NCI-H1048 (cell line): Measurements from ENCODE around the gene MSI1.

ENCODE experiments used
- DNase-seq: peaks from one replicate; lab custom pipeline; 2025; lab: John Stamatoyannopoulos, UW

Gene MSI1

DNA sequence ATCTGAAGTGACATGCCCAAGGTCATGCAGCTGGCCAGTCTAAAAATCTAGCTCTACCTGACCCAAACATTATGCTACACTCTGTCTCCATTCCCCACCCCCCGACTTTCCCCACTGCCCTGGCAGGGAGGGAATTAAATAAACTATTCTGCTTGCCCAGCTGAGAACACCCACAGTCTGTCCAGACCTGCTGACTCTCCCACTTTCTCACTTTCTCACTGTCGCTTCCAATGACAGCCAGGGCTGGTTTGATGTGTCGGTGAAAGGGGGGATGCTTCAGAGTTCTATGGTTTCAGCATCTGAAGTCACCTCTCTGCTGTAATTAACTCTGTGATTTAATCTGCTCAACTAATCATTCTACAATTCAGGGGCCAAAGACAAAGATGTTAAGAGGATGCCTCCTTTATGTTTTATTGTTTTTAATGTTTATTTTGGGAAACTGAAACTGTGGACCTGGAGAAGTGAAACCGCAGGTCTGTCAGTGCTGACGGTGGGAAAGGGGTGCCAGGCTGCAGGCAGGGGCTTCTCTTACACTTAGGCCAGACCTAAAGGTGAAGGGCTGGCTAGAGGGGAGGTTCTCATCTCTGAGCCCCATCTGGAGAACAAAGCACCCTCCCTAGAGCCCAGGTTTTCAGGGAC, 8.1 kb upstream of the MSI1 start:
- DNase-seq: no peak

DNA sequence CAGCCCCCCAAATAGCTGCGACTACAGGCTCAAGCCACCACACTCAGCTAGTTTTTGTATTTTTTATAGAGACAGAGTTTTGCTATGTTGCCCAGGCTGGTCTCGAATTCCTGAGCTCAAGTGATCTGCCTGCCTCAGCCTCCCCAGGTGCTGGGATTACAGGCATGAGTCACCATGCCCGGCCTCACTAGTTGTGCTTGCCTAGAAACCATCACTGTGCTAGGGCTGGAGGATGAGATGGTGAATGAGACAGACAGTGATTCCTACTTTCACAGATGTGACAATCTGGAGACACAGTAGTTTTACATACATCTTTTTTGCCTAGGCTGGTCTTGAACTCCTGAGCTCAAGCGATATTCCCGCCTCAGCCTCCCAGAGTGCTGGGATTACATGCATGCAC, 7.5 kb upstream of the MSI1 start:
- DNase-seq: no peak

DNA sequence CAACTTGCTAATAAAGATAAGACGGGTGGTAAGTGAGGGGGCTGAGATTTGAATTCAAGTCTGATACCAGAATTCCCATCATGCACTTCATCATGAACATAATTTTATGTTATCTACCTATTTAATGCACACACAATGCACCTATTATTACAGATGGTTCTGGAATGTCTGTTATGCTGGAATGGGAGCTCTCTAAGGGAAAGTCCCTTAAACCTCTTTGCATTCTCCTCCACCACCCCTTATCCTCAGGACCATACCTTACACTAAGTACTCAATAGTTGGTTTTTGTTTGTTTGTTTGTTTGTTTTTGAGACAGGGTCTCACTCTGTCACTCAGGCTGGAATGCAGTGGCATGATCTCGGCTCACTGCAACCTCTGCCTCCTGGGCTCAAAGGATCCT, 7.0 kb upstream of the MSI1 start:
- no peak for DNase-seq

DNA sequence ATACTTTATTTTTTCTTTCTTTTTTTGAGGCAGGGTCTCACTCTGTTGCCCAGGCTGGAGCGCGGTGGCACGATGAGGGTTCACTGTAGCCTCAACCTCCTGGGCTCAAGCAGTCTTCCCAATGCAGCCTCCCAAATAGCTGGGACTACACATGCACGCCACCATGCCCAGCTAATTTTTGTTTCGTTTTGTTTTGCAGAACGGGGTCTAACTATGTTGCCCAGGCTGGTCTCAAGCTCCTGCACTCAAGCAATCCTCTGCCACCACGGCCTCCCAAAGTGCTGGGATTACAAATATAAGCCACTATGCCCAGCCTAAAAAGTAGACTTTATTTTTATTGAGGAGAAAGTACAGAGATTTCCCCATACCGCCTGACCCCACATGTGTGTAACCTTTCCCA, 4.7 kb upstream of the MSI1 start:
- no peak for DNase-seq

DNA sequence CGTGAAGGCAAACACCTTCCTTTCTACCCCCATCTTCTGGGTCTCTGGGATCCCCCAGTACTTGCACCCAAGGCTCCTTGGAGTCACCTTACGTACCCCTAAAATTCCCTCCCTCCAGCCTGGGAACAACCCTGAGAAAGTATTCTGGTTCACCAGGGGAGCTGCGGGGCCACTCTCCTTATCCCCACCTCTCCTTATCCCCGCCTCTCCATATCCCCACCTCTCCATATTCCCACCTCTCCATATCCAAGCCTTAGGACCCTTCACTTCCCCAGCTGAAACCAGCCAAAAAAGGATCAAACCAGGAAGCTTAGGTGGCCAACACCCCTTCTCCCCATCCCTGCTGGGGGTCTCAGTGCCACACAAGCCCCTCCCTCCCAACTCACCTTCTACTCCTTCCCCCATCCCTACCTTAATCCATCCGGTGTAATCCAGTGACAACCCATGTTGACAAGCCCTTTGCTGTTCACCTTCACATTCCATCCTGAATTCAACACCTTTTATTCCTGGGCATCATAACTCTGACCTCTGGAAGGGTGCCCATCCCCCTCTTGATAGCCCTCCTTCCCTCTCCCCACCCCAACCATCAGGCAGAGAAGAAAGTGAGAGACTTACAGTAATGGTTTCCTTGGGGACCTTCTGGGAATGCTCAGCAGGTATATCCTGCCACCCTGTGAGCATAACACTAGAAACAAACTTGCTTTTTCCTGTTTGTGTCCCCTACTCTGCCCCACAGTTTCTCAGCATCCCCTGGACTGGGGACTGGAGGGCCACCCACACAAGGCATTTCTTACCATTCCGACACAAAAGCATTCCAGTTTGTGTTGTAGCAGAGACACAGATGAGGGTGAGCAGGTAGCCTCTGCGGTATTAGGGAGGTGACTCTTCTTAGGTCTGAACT, 1.6 kb upstream of the MSI1 start:
- DNase-seq: no peak

DNA sequence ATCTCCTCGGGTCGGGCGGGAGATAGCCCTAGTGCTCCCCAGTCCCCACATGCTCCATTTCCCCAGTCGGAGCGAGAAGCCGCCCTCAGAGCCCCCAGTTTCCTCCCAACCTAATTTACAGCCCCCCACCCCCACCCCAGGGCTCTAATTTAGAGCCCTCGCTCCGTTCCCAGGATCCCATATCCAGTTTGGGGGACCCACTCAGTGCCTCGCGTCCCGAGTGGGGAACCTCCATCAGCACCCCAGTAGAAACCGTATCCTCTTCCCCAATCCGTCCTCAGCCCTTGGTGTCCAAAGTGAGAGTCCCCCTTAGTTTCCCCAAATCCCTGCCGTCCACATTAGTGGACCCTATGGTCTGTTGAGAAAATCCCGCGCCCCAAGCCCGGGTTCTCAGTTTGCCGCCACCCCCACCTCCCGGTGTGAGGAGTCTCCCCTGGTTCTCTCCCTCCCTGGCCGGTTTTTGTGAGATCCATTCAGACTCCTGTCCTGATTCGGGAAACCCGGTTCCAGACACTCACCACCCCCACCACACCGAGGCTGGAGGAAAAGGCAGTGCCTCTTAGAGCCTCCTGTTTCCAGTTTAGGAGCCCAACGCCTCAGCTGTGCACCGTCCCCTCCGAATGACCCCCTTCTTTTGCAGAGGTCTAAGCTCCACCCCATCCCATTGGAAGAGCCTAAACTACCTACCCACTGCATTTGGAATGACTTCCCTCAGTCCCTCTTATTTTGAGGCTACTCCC, 809 bp upstream of the MSI1 start:
- no peak for DNase-seq

DNA sequence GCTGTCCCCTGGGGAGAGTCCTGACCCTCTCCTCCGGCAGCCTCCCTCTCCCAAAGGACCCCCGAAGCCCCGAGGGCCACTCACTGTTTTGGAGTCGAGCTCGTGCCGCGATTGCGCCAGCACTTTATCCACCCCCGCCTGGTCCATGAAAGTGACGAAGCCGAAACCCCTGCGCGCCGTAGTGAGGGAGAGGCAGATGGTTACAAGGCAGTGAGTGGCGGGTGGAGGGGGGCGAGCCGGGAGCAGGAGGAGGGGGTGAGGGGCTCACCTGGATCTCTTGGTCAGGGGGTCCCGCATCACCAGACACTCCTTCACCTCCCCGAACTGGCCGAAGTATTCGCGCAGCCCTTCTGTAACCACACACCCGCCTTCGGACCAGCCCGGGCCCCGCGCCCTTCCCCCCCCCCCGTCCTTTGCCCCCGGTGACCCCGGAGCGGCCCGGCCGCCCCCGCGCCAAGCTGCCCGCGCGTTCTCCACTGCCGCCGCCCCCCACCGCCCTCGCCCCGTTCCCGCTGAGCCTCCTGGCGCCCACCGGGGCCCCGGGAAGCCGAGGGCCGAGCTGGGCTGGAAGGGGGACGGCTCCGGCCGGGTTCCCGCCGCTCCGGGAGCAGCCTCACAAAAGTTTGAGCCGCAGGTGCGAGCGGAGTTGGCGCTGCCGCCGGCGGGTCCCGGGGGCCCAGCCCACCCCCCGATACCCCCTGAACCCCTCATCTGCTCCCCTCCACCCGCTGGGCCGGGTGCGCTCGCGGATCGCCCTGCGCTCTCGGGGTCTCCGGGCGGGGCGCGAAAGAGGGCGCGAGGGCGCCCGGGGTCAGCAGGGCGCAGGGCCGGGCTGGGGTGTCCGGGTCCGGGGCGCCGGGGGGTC, 808 bp downstream of the MSI1 start:
- DNase-seq: no peak

DNA sequence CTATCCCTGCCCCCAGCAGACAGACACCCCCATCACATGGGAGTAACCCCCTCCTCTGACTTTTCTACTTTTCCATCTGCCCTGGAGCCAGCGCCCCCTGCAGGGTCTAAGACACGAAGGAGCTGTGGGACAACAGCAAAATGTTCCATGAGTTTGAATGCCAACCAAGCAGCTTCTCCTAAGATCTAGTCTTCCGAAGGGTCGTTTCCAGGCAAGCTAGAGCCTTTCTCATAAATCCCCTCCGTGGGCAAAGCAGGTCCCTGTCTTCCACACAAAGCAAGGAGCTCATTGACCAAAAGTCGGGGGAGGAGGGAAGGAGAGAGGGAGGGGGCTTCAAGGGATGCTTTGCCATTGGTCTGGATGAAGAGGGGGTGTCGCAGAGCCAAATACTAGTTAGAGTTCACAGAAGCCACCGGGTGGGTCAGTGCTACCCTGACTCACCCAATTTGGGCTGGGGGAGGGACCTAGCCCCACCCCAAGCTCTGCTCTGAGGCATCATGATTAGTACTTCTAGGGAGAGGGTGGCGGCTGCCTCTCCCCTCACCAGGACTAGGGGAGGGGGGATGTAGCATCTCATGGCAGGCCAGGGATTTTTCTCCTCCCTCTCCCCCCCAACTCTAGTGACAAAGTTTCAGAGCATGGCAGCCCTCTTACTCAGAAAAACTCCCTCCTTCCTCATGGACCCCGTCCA, 1.6 kb downstream of the MSI1 start:
- no peak for DNase-seq

DNA sequence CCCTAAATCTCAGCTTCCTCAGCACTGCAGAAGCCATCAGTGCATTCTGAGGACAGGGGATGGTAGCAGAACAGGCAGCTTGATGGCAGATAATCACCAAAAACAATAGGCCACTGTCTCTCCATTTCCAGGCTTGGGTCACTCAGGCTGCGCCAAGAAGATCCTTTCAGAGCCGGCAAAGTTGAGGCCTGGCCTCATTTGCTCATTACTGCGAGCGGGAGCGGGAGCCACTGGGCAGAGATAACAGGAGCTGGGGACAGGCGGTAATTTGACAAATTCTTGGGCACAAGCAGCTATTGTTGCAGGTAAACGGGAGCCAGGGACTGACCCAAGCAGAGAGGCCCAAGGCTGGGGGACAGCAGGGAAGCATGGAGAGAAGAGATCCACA, 2.1 kb downstream of the MSI1 start:
- no peak for DNase-seq

DNA sequence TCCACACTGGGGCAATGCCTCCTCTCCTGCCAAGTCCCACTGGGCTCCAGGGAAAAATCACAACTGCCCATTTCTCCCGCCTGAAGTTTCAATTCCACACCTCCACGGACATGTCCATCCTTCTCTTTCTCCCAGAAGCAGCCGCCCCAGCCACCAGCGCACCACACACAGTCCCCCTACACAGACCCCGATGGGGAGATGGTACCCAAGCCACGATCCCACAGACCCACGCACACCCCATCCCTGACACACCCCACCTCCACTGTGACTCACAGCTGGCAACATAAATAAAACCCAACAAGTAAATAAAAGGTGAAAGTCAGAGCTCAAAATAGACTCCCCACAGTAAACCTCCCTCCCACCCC, 2.6 kb downstream of the MSI1 start:
- no peak for DNase-seq

DNA sequence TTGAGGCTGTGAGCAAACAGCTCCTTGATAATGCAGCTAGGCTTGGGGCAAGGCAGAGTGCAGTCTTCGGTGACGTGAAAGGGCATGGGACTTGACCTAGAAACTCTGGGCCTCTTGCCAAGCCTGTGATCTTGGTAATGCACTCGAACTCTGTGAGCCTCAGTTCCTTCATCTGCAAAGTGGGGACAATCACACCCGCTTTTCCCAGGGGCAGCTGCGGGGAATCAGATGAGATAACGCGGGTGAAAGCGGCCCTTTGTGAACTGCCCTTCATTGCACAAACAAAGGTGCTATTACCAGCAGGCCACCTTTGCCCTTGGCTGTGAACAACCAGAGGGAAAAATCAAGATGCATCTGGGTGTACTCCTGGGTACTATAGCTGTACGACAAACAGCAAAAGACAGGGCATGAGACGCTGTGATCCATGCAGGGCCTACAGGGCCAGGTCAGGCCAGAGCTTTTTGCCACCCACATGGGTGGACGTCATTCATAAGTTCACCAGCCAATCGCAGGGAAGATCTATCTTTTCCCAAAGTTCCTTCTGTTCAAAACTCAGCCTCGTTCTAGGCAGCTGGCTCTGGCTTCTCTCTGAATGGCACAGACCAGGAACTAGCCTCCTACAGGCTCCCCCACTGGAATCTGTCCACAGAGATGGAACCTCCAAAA, 3.2 kb downstream of the MSI1 start:
- DNase-seq: no peak

DNA sequence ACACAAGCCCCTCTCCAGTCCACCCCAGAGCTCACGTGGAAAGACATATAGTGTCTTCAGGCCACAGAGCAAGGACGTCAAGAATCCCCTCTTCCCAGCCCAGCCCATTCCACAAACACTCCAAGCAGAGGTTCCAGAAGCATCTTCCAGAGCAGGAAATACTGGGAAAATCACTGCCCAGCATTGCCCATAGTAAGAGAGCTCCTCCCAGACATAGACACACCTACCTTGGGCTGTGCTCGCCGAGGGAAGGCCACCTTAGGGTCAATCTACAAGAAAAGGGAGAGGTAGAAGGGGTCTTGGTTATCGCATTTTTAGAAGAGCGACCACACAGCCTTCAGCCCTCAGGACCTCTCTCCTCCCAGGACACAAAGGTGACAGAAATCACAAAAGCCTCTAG, 4.5 kb downstream of the MSI1 start:
- no peak for DNase-seq

DNA sequence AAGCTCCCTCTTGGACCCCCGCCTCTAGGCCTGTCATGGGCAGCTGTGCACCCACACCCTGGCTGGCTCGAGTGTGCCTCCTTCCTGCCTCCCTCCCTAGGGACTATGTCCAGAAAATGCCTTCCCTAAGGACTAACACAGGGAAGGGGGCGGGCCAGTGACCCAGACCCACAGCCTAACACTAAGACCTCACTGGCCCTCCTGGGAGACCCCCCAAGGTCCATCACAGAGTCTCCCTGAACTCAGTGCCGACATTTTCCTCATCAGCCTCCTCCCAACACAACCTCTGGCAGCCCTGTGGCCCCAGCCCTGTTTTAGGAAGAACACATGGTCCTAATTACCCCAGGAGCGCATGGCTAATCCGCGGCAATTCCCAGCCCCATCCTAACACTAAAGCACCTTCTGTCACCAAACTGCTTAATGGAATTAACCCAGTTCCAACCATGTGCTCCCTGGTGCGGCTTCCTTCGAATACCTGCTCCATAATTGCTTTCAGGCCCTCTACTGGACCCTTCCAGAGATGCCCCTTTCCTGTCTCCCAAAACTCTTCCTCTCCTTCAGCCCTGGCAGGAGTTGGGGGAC, 5.6 kb downstream of the MSI1 start:
- no peak for DNase-seq

DNA sequence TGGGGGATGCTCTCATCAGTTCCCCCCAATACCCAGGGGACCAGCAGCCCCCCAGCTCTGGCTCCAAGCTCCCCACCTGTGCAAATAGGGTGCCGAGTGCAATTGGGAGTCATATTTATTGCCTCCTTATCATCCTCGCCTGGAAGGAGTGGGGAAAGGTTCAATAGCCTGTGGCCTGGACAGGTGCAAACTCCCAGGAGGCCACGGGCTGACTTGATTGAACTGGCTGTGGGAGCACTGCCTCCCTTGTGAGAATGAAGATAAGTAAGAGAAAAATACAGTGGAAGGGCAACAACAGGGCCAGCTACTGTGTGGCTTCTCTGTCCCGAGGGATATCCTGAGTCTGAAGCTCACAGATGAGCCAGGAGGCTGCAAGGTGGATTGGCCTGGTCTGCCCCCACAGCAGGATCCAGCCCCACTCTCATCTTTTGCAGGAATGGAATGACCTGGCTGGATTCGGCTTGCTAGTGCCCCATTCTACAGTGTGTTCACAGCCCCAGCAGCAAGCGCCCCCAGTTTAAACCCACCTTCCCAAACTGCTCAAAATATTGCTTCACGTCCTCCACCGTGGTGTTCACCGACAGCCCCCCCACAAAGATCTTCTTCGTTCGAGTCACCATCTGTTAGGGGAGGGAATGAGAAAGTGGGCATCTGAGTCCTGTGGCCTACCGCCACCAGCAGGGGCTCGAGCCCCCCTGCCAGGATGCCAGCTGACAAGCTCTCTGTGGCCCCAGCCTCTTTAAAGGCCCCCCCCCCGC, 6.3 kb downstream of the MSI1 start:
- no peak for DNase-seq

DNA sequence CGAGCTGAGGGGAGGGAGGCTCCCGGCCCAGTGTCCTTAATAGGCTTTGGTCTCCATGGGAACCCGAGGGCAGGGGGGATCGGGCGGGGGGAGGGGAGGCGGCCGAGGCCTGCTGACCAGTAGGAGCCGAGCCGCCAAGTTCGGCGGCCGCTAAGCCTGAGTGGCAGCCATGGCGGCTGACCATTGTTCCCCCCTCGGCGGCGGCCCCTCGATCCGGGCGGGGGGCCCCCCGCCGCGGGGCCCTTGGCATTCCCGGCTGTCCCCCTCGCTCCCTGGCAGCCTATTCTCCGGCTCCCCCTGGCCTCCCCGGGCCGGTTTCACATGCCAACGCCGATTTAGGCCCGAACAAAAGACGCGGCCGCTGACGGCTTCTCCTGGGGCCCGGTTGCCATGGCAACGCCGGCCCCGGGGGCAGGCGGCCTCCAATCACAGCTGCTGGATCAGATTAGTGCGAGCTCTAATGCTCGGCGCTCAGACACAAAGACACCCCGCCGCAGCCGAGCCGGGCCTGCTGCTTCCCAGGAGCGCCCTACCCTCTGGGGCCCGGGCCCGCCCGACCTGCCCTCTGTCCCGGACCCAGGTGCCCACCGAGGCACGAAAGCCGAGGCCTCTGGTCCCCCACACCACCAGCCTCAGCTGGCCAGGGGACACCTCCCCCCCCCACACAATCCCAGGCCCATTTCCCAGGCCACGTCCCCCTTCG, 7.3 kb downstream of the MSI1 start:
- no peak for DNase-seq

DNA sequence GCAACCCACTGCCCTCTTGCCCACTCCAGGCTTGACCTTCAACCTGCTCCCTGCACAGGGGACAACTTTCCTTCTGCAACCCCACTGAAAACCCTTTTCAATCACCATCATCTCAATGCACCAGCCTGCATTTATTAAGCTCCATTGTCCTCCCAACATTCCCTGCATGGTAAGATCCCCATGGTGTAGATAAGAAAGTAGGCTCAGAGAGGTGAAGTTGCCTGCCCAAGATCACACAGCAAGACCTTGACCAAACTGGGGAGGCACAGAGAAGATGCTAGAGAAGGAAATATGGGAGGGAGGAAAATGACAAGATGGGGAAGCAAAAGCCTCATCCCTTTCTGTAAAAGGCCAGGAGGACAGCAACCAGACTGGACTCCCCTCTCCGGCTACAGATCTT, 9.8 kb downstream of the MSI1 start:
- DNase-seq: no peak

DNA sequence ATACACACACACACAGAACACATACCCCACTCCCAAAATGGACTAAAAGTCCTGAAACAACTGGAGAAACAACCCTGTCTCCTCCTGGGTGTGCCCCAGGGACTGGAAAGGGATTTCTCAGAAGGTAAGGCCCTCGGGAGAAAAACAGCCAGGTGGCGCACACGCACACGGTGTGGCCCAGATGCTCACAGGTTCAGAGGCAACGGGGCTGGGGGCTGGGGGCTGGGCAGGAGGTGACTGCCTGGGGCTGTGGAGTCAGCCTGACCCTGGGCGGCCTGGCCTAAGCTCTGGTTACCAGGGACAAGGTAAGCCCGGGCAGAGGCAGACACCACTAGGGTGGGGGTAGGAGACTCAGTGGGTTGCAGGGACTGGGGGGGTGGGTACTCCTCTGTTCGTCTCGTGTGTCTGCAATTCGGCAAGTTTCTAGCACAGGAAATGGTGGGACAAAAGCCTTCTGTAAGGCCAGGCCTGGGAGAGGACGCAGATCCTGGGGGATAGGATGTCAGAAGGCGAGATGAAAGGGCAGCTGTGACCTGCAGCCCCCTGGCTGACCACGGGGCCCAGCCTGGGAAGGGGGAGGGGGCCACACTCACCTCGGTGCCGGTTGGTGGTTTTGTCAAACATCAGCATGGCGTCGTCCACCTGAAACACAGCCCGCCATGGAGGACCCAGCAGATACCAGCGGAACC, 10.4 kb downstream of the MSI1 start:
- DNase-seq: no peak

DNA sequence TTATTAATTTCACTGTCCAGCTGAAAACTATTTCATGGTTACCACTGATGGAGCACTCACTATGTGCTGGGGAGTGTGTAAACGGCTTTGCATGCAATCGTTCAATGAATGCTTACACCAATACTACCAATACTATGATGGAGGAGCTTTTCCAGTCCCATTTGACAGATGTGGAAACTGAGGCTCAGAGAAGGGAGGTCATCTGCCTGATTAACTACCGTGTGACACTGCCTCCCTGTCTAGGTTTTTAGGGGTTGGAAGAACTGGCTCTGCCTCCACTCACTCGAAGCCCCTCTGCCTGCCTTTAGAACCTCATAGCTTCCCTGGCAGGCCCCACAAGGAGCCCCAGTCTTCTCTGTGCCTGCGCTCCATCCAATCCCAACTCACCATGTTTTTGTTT, 11.9 kb downstream of the MSI1 start:
- DNase-seq: no peak

DNA sequence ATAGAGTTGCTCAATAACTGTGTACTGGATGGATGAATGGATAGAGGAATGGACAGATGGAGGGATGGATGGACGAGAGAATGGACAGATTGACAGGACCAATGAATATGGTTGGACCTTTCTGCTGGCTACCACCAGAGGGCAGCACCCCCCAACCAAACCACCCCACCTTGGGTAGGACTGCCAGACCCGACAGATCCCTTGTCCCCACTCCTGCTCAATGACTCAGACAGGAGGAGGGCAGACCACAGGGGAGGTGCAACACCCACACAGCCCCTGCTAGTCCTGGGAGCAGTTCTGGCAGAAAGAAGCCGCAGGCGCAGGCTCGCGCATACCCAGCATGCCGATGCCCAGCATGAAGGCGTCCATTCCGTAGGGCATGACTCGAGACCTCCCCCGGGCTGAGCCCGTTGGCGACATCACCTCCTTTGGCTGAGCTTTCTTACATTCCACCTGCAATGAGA, 12.4 kb downstream of the MSI1 start:
- no peak for DNase-seq
